IMR-90 (cell line): ENCODE measurements around the gene NIPA2. TPM values are rescaled to one million over a fixed set of nuclear protein-coding genes. Genes with fewer than 3 reads are reported as not detected.

ENCODE experiments used
- ATAC-seq: fragments of 200-7000 bp; cut with Tn5 transposase; 2 replicates; pipeline ENCODE4 v1.9.1; 2020; ENCODE audit warnings: low read depth, mild to moderate bottlenecking, moderate library complexity
- BruUV-seq: library from RNA; stranded (reverse); fragments of 400-500 nt; replicated peaks from 2 replicates; lab custom pipeline; 2021; lab: Mats Ljungman, UMichigan
- CTCF ChIA-PET: fragments of 300-600 bp; formaldehyde crosslinking; extraction: SDS; loops from one replicate; lab custom pipeline; 2021; ENCODE audit warnings: antibody characterized with exemption; lab: Yijun Ruan, JAX
- POLR2A ChIA-PET: fragments of 300-600 bp; sonication (Branson Sonifier 250); formaldehyde crosslinking; loops from one replicate; lab custom pipeline; 2022; ENCODE audit warnings: antibody characterized with exemption; ENCODE audit not compliant: unreplicated experiment; lab: Charles Lee
- DNase-seq: peaks from one replicate; pipeline ENCODE4 v3.0.0; 2013
- H2AFZ ChIP-seq: replicated peaks from 2 replicates; pipeline ENCODE3; 2013; ENCODE audit warnings: low read length, mild to moderate bottlenecking; ENCODE audit not compliant: poor library complexity
- H2AK5ac ChIP-seq: 2 replicates; pipeline ENCODE4 v1.6.1; 2013; ENCODE audit warnings: low read depth, low read length, inconsistent platforms
- H2AK9ac ChIP-seq: replicated peaks from 2 replicates; pipeline ENCODE3; 2013; ENCODE audit warnings: mild to moderate bottlenecking, low read depth, low read length, moderate library complexity; ENCODE audit not compliant: poor library complexity
- H2BK120ac ChIP-seq: 2 replicates; pipeline ENCODE4 v1.6.1; 2013; ENCODE audit warnings: low read depth, low read length, inconsistent platforms
- H2BK15ac ChIP-seq: 3 replicates; pipeline ENCODE4 v1.6.1; 2013; ENCODE audit warnings: low read depth, low read length, inconsistent platforms
- H2BK20ac ChIP-seq: 2 replicates; pipeline ENCODE4 v1.6.1; 2013; ENCODE audit warnings: low read depth, mild to moderate bottlenecking, inconsistent platforms, low read length, moderate library complexity
- H2BK5ac ChIP-seq: 2 replicates; pipeline ENCODE4 v1.6.1; 2013; ENCODE audit warnings: mild to moderate bottlenecking, low read depth, low read length, inconsistent platforms; ENCODE audit not compliant: poor library complexity, severe bottlenecking
- H3K14ac ChIP-seq: replicated peaks from 2 replicates; pipeline ENCODE4 v1.6.1; 2013; ENCODE audit warnings: low read depth, low read length, inconsistent platforms
- H3K18ac ChIP-seq: 2 replicates; pipeline ENCODE4 v1.6.1; 2013; ENCODE audit warnings: low read depth, low read length, control low read depth
- H3K23ac ChIP-seq: 2 replicates; pipeline ENCODE4 v1.6.1; 2013; ENCODE audit warnings: low read depth, low read length, inconsistent platforms
- H3K27ac ChIP-seq: 2 replicates; pipeline ENCODE4 v1.5.1; 2013; ENCODE audit warnings: mild to moderate bottlenecking, control low read depth, low read length; ENCODE audit not compliant: insufficient read depth
- H3K27me3 ChIP-seq: 2 replicates; pipeline ENCODE4 v1.6.1; 2013; ENCODE audit warnings: low read length; ENCODE audit not compliant: control insufficient read depth, insufficient read depth
- H3K36me3 ChIP-seq: 2 replicates; pipeline ENCODE4 v1.6.1; 2013; ENCODE audit warnings: low read length, mixed read lengths; ENCODE audit not compliant: control insufficient read depth, insufficient read depth
- H3K4ac ChIP-seq: 2 replicates; pipeline ENCODE4 v1.6.1; 2013; ENCODE audit warnings: low read depth, low read length, inconsistent platforms
- H3K4me1 ChIP-seq: 2 replicates; pipeline ENCODE4 v1.6.1; 2013; ENCODE audit warnings: low read length, mixed read lengths; ENCODE audit not compliant: control insufficient read depth, insufficient read depth
- H3K4me2 ChIP-seq: 2 replicates; pipeline ENCODE4 v1.6.1; 2013; ENCODE audit warnings: low read depth, mild to moderate bottlenecking, control low read depth, low read length, moderate library complexity
- H3K4me3 ChIP-seq: 2 replicates; pipeline ENCODE4 v1.5.1; 2013; ENCODE audit warnings: low read depth, mild to moderate bottlenecking, control low read depth, low read length, moderate library complexity; ENCODE audit not compliant: insufficient read depth
- H3K56ac ChIP-seq: 2 replicates; pipeline ENCODE4 v1.6.1; 2013; ENCODE audit warnings: low read length, inconsistent platforms; ENCODE audit not compliant: insufficient read depth; ENCODE audit errors: extremely low read depth
- H3K79me1 ChIP-seq, 2 experiments: 2 replicates each; pipeline ENCODE4 v1.6.1; 2013; ENCODE audit warnings: low read length in 2 of 2, inconsistent platforms in 1 of 2, low read depth in 1 of 2
- H3K9ac ChIP-seq: 2 replicates; pipeline ENCODE4 v1.6.1; 2013; ENCODE audit warnings: low read depth, low read length, control low read depth
- H3K9me1 ChIP-seq: 2 replicates; pipeline ENCODE4 v1.6.1; 2013; ENCODE audit warnings: low read length, inconsistent platforms; ENCODE audit not compliant: insufficient read depth
- H3K9me3 ChIP-seq: 2 replicates; pipeline ENCODE4 v1.6.1; 2013; ENCODE audit warnings: low read length; ENCODE audit not compliant: control insufficient read depth, insufficient read depth
- H4K20me1 ChIP-seq: 2 replicates; pipeline ENCODE4 v1.6.1; 2013; ENCODE audit warnings: low read length, inconsistent platforms; ENCODE audit not compliant: insufficient read depth
- H4K5ac ChIP-seq: 2 replicates; pipeline ENCODE4 v1.6.1; 2013; ENCODE audit warnings: mild to moderate bottlenecking, low read depth, low read length, control low read depth
- H4K8ac ChIP-seq, 2 experiments: 2 replicates each; pipeline ENCODE4 v1.6.1; 2013; ENCODE audit warnings: low read depth in 2 of 2, low read length in 2 of 2, control low read depth in 1 of 2, inconsistent platforms in 1 of 2
- H4K91ac ChIP-seq: 2 replicates; pipeline ENCODE4 v1.6.1; 2013; ENCODE audit warnings: low read depth, low read length, inconsistent platforms; ENCODE audit not compliant: insufficient read depth
- BHLHE40 ChIP-seq: fragments of 150-350 bp; IDR thresholded peaks from 2 replicates; pipeline ENCODE4 v1.6.1; 2016; ENCODE audit warnings: mild to moderate bottlenecking, low read depth, low read length
- CEBPB ChIP-seq: IDR thresholded peaks from 2 replicates; pipeline ENCODE4 v1.6.1; 2012; ENCODE audit warnings: low read depth, low read length, improper control_type of control experiment
- CHD1 ChIP-seq: IDR thresholded peaks from 2 replicates; pipeline ENCODE4 v1.6.1; 2012; ENCODE audit warnings: low read depth, low read length, improper control_type of control experiment
- CTCF ChIP-seq: conservative IDR thresholded peaks from 2 replicates; pipeline ENCODE4 v1.5.1; 2012; ENCODE audit warnings: mild to moderate bottlenecking, low read depth, low read length, improper control_type of control experiment
- ELK1 ChIP-seq: fragments of 150-350 bp; IDR thresholded peaks from 2 replicates; pipeline ENCODE4 v1.6.1; 2016; ENCODE audit warnings: low read depth, mild to moderate bottlenecking, low read length, moderate library complexity, borderline replicate concordance
- MAZ ChIP-seq: IDR thresholded peaks from 2 replicates; pipeline ENCODE4 v1.6.1; 2012; ENCODE audit warnings: low read depth, mild to moderate bottlenecking, low read length, improper control_type of control experiment, moderate library complexity, borderline replicate concordance
- MXI1 ChIP-seq: IDR thresholded peaks from 2 replicates; pipeline ENCODE4 v1.6.1; 2012; ENCODE audit warnings: low read depth, mild to moderate bottlenecking, low read length, moderate library complexity, borderline replicate concordance
- NFE2L2 ChIP-seq: fragments of 150-350 bp; IDR thresholded peaks from 2 replicates; pipeline ENCODE4 v1.6.1; 2016; ENCODE audit warnings: low read depth, mild to moderate bottlenecking, low read length
- RCOR1 ChIP-seq: IDR thresholded peaks from 2 replicates; pipeline ENCODE4 v1.6.1; 2012; ENCODE audit warnings: mild to moderate bottlenecking, low read length, improper control_type of control experiment; ENCODE audit not compliant: insufficient replicate concordance
- RFX5 ChIP-seq: IDR thresholded peaks from 2 replicates; pipeline ENCODE4 v1.8.0; 2012; ENCODE audit warnings: low read depth, mild to moderate bottlenecking, low read length, moderate library complexity
- SMC3 ChIP-seq: fragments of 150-350 bp; IDR thresholded peaks from 2 replicates; pipeline ENCODE4 v1.6.1; 2016; ENCODE audit warnings: low read depth, mild to moderate bottlenecking, antibody characterized with exemption, low read length, moderate library complexity
- USF2 ChIP-seq: fragments of 150-350 bp; IDR thresholded peaks from 2 replicates; pipeline ENCODE4 v1.6.1; 2017; ENCODE audit warnings: mild to moderate bottlenecking, antibody characterized with exemption, low read length, low read depth
- WGBS, 2 experiments: methylation state at CpG; one replicate each; pipeline versions ENCODE4 v1.1.5 to v1.1.7; 2013; ENCODE audit warnings: missing lambda C conversion rate in 2 of 2; ENCODE audit not compliant: insufficient read length in 1 of 2; ENCODE audit errors: extremely low coverage in 2 of 2; 5-methylcytosine and 5-hydroxymethylcytosine counted together
- dilution Hi-C: fragments of 300-500 bp; cut with HindIII; formaldehyde crosslinking; loops from one replicate; pipeline ENCODE4 v1.14.3; 2018; ENCODE audit warnings: low sequenced_read_pairs; ENCODE audit not compliant: unreplicated experiment
- in situ Hi-C: fragments of 300-500 bp; cut with MboI; formaldehyde crosslinking; loops from 3 replicates; pipeline ENCODE4 v1.14.3; 2019; ENCODE audit warnings: low sequenced_read_pairs, inconsistent platforms, mixed read lengths
- intact Hi-C: fragments of 100-400 bp; cut with micrococcal nuclease; formaldehyde crosslinking; loops from 2 replicates; pipeline ENCODE4 v1.10.0; 2022
- polyA plus RNA-seq, 3 experiments: library from polyadenylated mRNA; depleted of rRNA; stranded (reverse); fragments of >200 nt; gene quantifications; 2 replicates each; pipeline ENCODE4 v1.2.3, GENCODE V29; 2012; ENCODE audit warnings: low replicate concordance in 1 of 3
- total RNA-seq: library from RNA; depleted of rRNA; stranded (reverse); fragments of >200 nt; gene quantifications from 2 replicates; pipeline ENCODE4 v1.2.3, GENCODE V29; 2012

The NIPA2 gene
- total and polyA plus RNA-seq, 2 of the 4 experiments (the other 2 are of a cell fraction), result 33.0 to 38.0 TPM

GRCh38 chr15:22867886-22868285 is 29.4 kb downstream of the NIPA2 start:
- no peak overlapping the region for H3K4ac ChIP-seq
- H2BK15ac ChIP-seq, result no peak overlapping the region
- H3K18ac ChIP-seq, result no peak overlapping the region
- peaks cover 60% of the 10 kb centered on the region for H3K36me3 ChIP-seq
- no peak overlapping the region for H4K5ac ChIP-seq
- H3K4me1 ChIP-seq, result peaks cover 3% of the 10 kb centered on the region
- no peak overlapping the region for H2BK20ac ChIP-seq
- peaks cover 14% of the 10 kb centered on the region for H4K20me1 ChIP-seq
- no peak overlapping the region for H3K56ac ChIP-seq
- intact Hi-C loops, result no loop called here
- H3K79me1 ChIP-seq, result peaks cover 11 to 36% of the 10 kb centered on the region in 2 experiments
- H2AK9ac ChIP-seq, result no peak overlapping the region
- WGBS, 2 experiments, result no CpG with 5 or more reads among the region's 6 CpGs
- H3K9me1 ChIP-seq, result peaks cover 5% of the 10 kb centered on the region
- H3K9ac ChIP-seq, result no peak overlapping the region
- H2BK5ac ChIP-seq, result no peak overlapping the region
- H3K27ac ChIP-seq, result no peak overlapping the region
- H2AK5ac ChIP-seq, result no peak overlapping the region
- H3K4me2 ChIP-seq, result no peak overlapping the region
- ATAC-seq (no peak), DNase-seq (no peak)
- no peak overlapping the region for H2AFZ ChIP-seq
- POLR2A ChIA-PET, result no interaction called here
- CTCF ChIA-PET, result no interaction called here
- H3K9me3 ChIP-seq, result no peaks in the 10 kb centered on the region
- no peak overlapping the region for H2BK120ac ChIP-seq
- no TSS peak for BruUV-seq
- no peaks in the 10 kb centered on the region for H3K27me3 ChIP-seq
- no peak overlapping the region for H3K14ac ChIP-seq
- H3K4me3 ChIP-seq, result no peak overlapping the region
- dilution Hi-C loops, result no loop called here
- H3K23ac ChIP-seq, result no peak overlapping the region
- H4K91ac ChIP-seq, result no peak overlapping the region
- in situ Hi-C loops, result no loop called here
- no peak overlapping the region for H4K8ac ChIP-seq
- TF ChIP-seq MAZ (no peak), CEBPB (no peak), CHD1 (no peak), RCOR1 (no peak), RFX5 (no peak), MXI1 (no peak), BHLHE40 (no peak), CTCF (no peak), ELK1 (no peak), NFE2L2 (no peak), SMC3 (no peak), USF2 (no peak)
